ENCODE results near the gene MCTP1. TPM values are rescaled to one million over a fixed set of nuclear protein-coding genes. Genes with fewer than 3 reads are reported as not detected.
A peak's percentile ranks its signal among the peaks of the same experiment; 100 is the strongest.

Gene MCTP1
- 1.4 to 3.4 TPM (median 3.1 TPM) in 3 replicates for total RNA-seq
- long read RNA-seq, partial matches to known transcripts = 0 of 1 reads
- long read RNA-seq, other reads (novel, unspliced or antisense) = 1 of 1 reads

- Mint-ChIP-seq H3K4me3 (ENCODE audit: unreplicated experiment) (peak within 1 kb of the TSS; percentile 68), H3K4me1 (ENCODE audit: low read depth) (peaks cover 22% of the 10 kb centered on the region), H3K27me3 (ENCODE audit: low read depth) (peaks cover 57% of the 10 kb centered on the region), H3K27ac (ENCODE audit: unreplicated experiment) (no peak within 1 kb of the TSS), H3K36me3 (ENCODE audit: low read depth) (peaks cover 3% of the 10 kb centered on the region), H3K9me3 (ENCODE audit: low read depth) (no peaks in the 10 kb centered on the region)
- no peak for DNase-seq (ENCODE audit: low spot score)
- peak; percentile 24 for TF ChIP-seq CTCF (IDR thresholded peaks at IDR 0.05)
Observed at GRCh38 chr5:95284572-95285408, at the start of gene MCTP1. MCTP1 (minus strand) TSS chr5:95285094.

- H3K27ac Mint-ChIP-seq (ENCODE audit: unreplicated experiment) = no peak overlapping the region
- peaks cover 6% of the 10 kb centered on the region for H3K4me1 Mint-ChIP-seq (ENCODE audit: low read depth)
- no peak overlapping the region for H3K4me3 Mint-ChIP-seq (ENCODE audit: unreplicated experiment)
- no peaks in the 10 kb centered on the region for H3K9me3 Mint-ChIP-seq (ENCODE audit: low read depth)
- peaks cover 4% of the 10 kb centered on the region for H3K27me3 Mint-ChIP-seq (ENCODE audit: low read depth)
- no peak for DNase-seq (ENCODE audit: low spot score)
- TF ChIP-seq CTCF (IDR thresholded peaks at IDR 0.05) = no peak
- no peaks in the 10 kb centered on the region for H3K36me3 Mint-ChIP-seq (ENCODE audit: low read depth)
Observed at GRCh38 chr5:95332158-95332557, 47.3 kb upstream of the MCTP1 start.

- Mint-ChIP-seq H3K4me3 (ENCODE audit: unreplicated experiment) (no peak overlapping the region), H3K4me1 (ENCODE audit: low read depth) (peaks cover 6% of the 10 kb centered on the region), H3K9me3 (ENCODE audit: low read depth) (no peaks in the 10 kb centered on the region), H3K27ac (ENCODE audit: unreplicated experiment) (no peak overlapping the region), H3K36me3 (ENCODE audit: low read depth) (no peaks in the 10 kb centered on the region), H3K27me3 (ENCODE audit: low read depth) (peaks cover 4% of the 10 kb centered on the region)
- no peak for DNase-seq (ENCODE audit: low spot score)
- no peak for TF ChIP-seq CTCF (IDR thresholded peaks at IDR 0.05)
Observed at GRCh38 chr5:95331358-95331757, 46.5 kb upstream of the MCTP1 start.

- Mint-ChIP-seq H3K9me3 (ENCODE audit: low read depth) (no peaks in the 10 kb centered on the region), H3K4me1 (ENCODE audit: low read depth) (peaks cover 6% of the 10 kb centered on the region), H3K36me3 (ENCODE audit: low read depth) (no peaks in the 10 kb centered on the region), H3K27ac (ENCODE audit: unreplicated experiment) (no peak overlapping the region), H3K27me3 (ENCODE audit: low read depth) (peaks cover 9% of the 10 kb centered on the region), H3K4me3 (ENCODE audit: unreplicated experiment) (no peak overlapping the region)
- DNase-seq (ENCODE audit: low spot score) = no peak
- TF ChIP-seq CTCF (IDR thresholded peaks at IDR 0.05) = no peak
Observed at GRCh38 chr5:95327211-95327610, 42.3 kb upstream of the MCTP1 start.

GRCh38 chr5:95317687-95318086 lies 32.8 kb upstream of the MCTP1 start:
- H3K9me3 Mint-ChIP-seq (ENCODE audit: low read depth) = no peaks in the 10 kb centered on the region
- H3K27me3 Mint-ChIP-seq (ENCODE audit: low read depth) = peaks cover 4% of the 10 kb centered on the region
- H3K4me1 Mint-ChIP-seq (ENCODE audit: low read depth) = peaks cover 10% of the 10 kb centered on the region
- no peak overlapping the region for H3K27ac Mint-ChIP-seq (ENCODE audit: unreplicated experiment)
- no peak for TF ChIP-seq CTCF (IDR thresholded peaks at IDR 0.05)
- no peak for DNase-seq (ENCODE audit: low spot score)
- no peak overlapping the region for H3K4me3 Mint-ChIP-seq (ENCODE audit: unreplicated experiment)
- no peaks in the 10 kb centered on the region for H3K36me3 Mint-ChIP-seq (ENCODE audit: low read depth)
